ENCODE measurements around the gene TPK1. TPM values are rescaled to one million over a fixed set of nuclear protein-coding genes. Genes with fewer than 3 reads are reported as not detected.

The TPK1 gene
- total RNA-seq, 4 donors from 2014 or later: 6.8 to 11.9 (median 8.5) TPM

DNA sequence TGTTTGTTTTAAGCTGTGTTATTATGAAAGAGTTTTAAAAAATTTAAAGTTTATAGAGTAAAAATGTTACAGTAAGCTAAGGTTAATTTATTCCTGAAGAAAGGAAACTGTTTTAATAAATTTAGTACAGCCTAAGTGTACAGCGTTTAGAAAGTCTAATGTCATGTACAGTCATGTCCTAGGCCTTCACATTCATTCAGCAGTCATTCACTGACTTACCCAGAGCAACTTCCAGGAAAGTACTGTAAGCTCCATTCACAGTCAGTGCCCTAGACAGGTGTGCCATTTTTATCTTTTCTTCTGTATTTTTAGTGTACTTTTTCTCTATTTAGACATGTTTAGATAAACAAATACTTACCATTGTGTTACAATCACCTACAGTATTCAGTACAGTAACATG is 126.8 kb downstream of the TPK1 start:
- Histone ChIP-seq H3K27me3 (no peaks in the 10 kb centered on the region), H3K4me3 (no peak overlapping the region), H3K9me3 (no peaks in the 10 kb centered on the region), H3K36me3 (no peaks in the 10 kb centered on the region), H3K4me1 (no peaks in the 10 kb centered on the region), H3K27ac (no peak overlapping the region)
- 80 to 87% methylated on average over 1 of the region's 1 CpG for WGBS, 2 donors (ENCODE audit: low coverage in 1 of 2)
- no peak for ATAC-seq
- TF ChIP-seq, protein P1, sequence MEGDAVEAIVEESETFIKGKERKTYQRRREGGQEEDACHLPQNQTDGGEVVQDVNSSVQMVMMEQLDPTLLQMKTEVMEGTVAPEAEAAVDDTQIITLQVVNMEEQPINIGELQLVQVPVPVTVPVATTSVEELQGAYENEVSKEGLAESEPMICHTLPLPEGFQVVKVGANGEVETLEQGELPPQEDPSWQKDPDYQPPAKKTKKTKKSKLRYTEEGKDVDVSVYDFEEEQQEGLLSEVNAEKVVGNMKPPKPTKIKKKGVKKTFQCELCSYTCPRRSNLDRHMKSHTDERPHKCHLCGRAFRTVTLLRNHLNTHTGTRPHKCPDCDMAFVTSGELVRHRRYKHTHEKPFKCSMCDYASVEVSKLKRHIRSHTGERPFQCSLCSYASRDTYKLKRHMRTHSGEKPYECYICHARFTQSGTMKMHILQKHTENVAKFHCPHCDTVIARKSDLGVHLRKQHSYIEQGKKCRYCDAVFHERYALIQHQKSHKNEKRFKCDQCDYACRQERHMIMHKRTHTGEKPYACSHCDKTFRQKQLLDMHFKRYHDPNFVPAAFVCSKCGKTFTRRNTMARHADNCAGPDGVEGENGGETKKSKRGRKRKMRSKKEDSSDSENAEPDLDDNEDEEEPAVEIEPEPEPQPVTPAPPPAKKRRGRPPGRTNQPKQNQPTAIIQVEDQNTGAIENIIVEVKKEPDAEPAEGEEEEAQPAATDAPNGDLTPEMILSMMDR (IDR thresholded peaks at IDR 0.05): no peak
- TF ChIP-seq POLR2AphosphoS5 (IDR thresholded peaks at IDR 0.05) (no peak), POLR2A (IDR thresholded peaks at IDR 0.05) (no peak), EP300 (IDR thresholded peaks at IDR 0.05) (no peak)

DNA sequence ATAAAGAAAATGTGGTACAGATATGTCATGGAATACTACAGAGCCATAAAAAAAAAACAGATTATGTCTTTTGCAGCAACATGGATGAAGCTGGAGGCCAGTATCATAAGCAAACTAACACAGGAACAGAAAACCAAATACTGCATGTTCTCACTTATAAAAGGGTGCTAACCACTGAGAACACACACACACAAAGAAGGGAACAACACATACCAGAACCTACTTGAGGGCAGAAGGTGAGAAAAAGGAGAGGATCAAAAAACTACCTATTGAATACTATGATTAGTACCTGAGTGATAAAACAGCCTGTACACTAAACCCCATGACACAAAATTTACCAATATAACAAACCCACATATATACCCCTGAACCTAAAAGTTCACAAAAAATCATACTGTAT is 144.6 kb downstream of the TPK1 start:
- H3K4me1 ChIP-seq: no peaks in the 10 kb centered on the region
- no peak for ATAC-seq
- no peaks in the 10 kb centered on the region for H3K36me3 ChIP-seq
- TF ChIP-seq POLR2AphosphoS5 (IDR thresholded peaks at IDR 0.05) (no peak), POLR2A (IDR thresholded peaks at IDR 0.05) (no peak), EP300 (IDR thresholded peaks at IDR 0.05) (no peak)
- TF ChIP-seq, protein P1 (IDR thresholded peaks at IDR 0.05): no peak
- H3K9me3 ChIP-seq: no peaks in the 10 kb centered on the region
- no peaks in the 10 kb centered on the region for H3K27me3 ChIP-seq
- H3K4me3 ChIP-seq: no peak overlapping the region
- H3K27ac ChIP-seq: no peak overlapping the region

DNA sequence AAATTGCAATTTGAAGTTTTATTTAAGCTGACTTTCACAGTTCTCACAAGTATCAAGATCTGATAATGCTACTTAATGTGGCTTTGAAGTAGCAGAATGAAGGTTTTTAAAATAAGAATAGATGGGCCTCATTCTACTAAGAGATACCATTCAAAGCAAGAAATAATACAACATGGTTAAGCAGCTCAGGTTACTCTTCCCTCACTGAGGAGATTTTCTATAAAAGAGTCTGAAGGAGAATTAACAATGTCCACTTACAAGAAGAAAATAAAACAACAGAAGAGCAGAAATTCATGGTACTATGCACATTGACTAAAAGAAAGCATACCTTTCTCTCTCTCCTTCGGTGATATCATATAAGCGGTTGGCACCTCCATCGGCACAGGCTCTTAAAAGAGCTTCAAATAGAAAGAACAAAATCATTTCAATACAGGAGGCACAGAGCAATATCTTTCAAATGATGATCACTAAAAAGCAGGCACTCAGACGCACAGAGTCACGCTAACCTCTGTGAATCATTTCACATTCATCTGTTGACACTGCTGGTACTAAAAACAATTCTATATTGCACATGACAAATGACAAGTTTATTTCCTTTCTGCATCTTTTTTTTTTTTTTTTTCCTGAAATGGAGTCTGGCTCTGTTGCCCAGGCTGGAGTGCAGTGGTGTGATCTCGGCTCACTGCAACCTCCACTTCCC is 153.1 kb downstream of the TPK1 start:
- no peak for ATAC-seq
- TF ChIP-seq POLR2A (IDR thresholded peaks at IDR 0.05) (no peak), EP300 (IDR thresholded peaks at IDR 0.05) (no peak), POLR2AphosphoS5 (IDR thresholded peaks at IDR 0.05) (no peak)
- TF ChIP-seq, protein P1 (IDR thresholded peaks at IDR 0.05): no peak
- H3K4me3 ChIP-seq: no peak overlapping the region
- no peaks in the 10 kb centered on the region for H3K9me3 ChIP-seq
- H3K27me3 ChIP-seq: no peaks in the 10 kb centered on the region
- H3K27ac ChIP-seq: no peak overlapping the region
- H3K36me3 ChIP-seq: no peaks in the 10 kb centered on the region
- 86 to 92% methylated on average over 5 to 6 of the region's 6 CpGs for WGBS, 2 donors (ENCODE audit: low coverage in 1 of 2)
- H3K4me1 ChIP-seq: no peaks in the 10 kb centered on the region

DNA sequence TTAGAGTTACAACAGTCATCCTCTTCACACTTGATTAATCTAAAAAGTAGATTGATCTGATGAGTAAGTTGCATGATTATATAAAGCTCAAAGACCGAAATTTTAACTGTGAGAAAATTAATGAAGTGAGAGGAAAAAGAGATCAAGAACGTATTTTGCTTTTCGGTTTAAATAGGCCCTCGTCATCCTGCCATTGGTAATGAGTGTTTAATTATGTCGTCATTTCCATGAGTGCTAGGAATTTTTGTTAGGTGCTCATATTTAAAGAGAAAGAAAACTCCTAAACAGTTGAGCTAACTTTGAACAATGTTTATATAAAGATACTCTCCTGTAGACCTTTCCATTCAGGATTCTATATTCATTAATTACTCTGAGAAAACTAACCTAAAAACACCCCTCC is 159.4 kb downstream of the TPK1 start:
- ATAC-seq: no peak
- Histone ChIP-seq H3K27ac (no peak overlapping the region), H3K4me1 (no peaks in the 10 kb centered on the region), H3K27me3 (no peaks in the 10 kb centered on the region), H3K9me3 (no peaks in the 10 kb centered on the region), H3K4me3 (no peak overlapping the region), H3K36me3 (no peaks in the 10 kb centered on the region)
- WGBS, 2 donors (ENCODE audit: low coverage in 1 of 2): 14 to 26% methylated on average over 5 of the region's 5 CpGs
- no peak for TF ChIP-seq POLR2A (IDR thresholded peaks at IDR 0.05)
- TF ChIP-seq POLR2AphosphoS5 (IDR thresholded peaks at IDR 0.05): no peak
- TF ChIP-seq, protein P1 (IDR thresholded peaks at IDR 0.05): no peak
- TF ChIP-seq EP300 (IDR thresholded peaks at IDR 0.05): no peak

DNA sequence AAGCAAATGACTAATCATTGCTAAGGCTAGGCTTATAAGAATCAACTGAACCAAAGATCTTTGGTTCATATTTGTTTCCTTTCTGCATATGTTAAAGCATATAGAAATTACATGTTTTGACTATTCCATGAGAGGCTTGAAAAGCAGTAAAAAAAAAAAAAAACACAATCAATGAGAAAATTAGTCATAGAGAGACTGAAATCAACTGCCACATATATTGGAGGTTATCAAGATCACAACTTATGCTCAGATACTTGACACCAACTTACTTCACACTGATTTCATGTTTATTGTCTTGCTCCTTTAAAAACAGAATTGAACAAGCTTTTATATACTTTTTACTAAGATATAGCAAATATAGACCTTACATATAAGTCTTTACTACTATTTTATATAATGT is 161.3 kb downstream of the TPK1 start:
- Histone ChIP-seq H3K36me3 (no peaks in the 10 kb centered on the region), H3K4me3 (no peak overlapping the region), H3K9me3 (no peaks in the 10 kb centered on the region), H3K4me1 (no peaks in the 10 kb centered on the region), H3K27ac (no peak overlapping the region), H3K27me3 (no peaks in the 10 kb centered on the region)
- TF ChIP-seq POLR2AphosphoS5 (IDR thresholded peaks at IDR 0.05) (no peak), POLR2A (IDR thresholded peaks at IDR 0.05) (no peak), EP300 (IDR thresholded peaks at IDR 0.05) (no peak)
- TF ChIP-seq, protein P1 (IDR thresholded peaks at IDR 0.05): no peak
- ATAC-seq: no peak

Data from gastroesophageal sphincter (tissue), 4 donors.